BJ (cell line): ENCODE measurements around the gene KLF7. TPM values are rescaled to one million over a fixed set of nuclear protein-coding genes. Genes with fewer than 3 reads are reported as not detected.

Source experiments
- CTCF ChIA-PET: fragments of 350-600 bp; formaldehyde crosslinking; extraction: SDS; loops from one replicate; lab custom pipeline; 2021; ENCODE audit warnings: antibody characterized with exemption, inconsistent platforms; lab: Yijun Ruan, JAX
- POLR2A ChIA-PET: fragments of 300-600 bp; sonication (Branson Sonifier 250); formaldehyde crosslinking; extraction: SDS; loops from one replicate; lab custom pipeline; 2021; ENCODE audit warnings: antibody characterized with exemption; lab: Charles Lee
- DNase-seq: peaks from one replicate; pipeline ENCODE4 v3.0.0-alpha.2; 2011; ENCODE audit warnings: low read depth
- H3K27me3 ChIP-seq: 2 replicates; pipeline ENCODE4 v1.6.0; 2011; ENCODE audit warnings: low read length; ENCODE audit not compliant: control insufficient read depth, insufficient read depth
- H3K36me3 ChIP-seq: 2 replicates; pipeline ENCODE4 v1.5.1; 2011; ENCODE audit warnings: low read length; ENCODE audit not compliant: control insufficient read depth, insufficient read depth
- H3K4me3 ChIP-seq: 2 replicates; pipeline ENCODE4 v1.5.1; 2011; ENCODE audit warnings: low read depth, mild to moderate bottlenecking, control low read depth, low read length
- polyA plus RNA-seq: library from polyadenylated mRNA; depleted of rRNA; stranded (reverse); fragments of >200 nt; gene quantifications from 2 replicates; pipeline ENCODE4 v1.2.3, GENCODE V29; 2011
- TF ChIP-seq, protein P1 (sequence below): IDR thresholded peaks from 2 replicates; pipeline ENCODE4 v1.5.1; 2011; ENCODE audit warnings: low read depth, mild to moderate bottlenecking, control low read depth, inconsistent platforms, low read length, moderate library complexity; ENCODE audit not compliant: insufficient read depth

KLF7 gene
- polyA plus RNA-seq, 1 experiment = 41.9 TPM

DNA sequence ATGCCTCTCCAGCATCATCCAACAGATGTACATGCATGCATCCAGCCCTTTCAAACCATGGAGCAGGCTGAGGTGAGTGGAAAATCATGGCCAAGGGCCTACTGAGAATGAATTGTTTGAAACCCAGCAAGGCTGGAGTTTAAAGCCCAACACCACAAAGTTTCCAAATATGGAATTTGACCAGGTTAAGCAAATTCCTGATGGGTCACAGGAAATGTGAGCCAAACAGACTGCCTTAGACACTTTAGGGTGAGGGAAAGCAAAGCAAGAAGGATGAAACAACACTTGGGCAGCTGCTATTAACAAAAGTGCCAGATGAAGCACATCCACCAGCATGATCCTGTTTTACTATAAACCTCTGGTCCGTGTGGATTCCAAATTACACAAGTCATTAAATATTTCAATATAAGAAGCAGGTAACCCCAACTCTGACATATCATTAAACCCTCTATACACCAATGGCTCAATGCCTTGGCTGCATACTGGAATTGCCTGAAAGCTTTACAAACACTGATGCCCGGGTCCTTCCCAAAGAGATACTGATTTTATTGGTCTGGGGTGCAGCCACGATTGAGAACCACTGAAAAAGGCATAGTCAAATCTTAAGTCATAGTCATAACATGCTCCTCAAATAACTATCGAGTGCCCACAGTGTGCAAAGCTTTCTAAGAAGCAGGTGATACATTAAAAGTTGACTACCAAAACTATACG is 9.1 kb downstream of the KLF7 start:
- CTCF ChIA-PET = interaction anchor here (1.1 kb wide), 2 partner anchors 102 to 175 kb away, joined by 3 read pairs; no protein-coding TSS in a partner anchor
- DNase-seq = no peak
- POLR2A ChIA-PET = interaction anchor here (0.6 to 1.4 kb wide), 2 partner anchors 10 to 162 kb away, joined by 6 to 8 read pairs; partner anchors contain the start of gene KLF7
- H3K4me3 ChIP-seq = no peak overlapping the region
- no peaks in the 10 kb centered on the region for H3K27me3 ChIP-seq
- TF ChIP-seq, protein P1, sequence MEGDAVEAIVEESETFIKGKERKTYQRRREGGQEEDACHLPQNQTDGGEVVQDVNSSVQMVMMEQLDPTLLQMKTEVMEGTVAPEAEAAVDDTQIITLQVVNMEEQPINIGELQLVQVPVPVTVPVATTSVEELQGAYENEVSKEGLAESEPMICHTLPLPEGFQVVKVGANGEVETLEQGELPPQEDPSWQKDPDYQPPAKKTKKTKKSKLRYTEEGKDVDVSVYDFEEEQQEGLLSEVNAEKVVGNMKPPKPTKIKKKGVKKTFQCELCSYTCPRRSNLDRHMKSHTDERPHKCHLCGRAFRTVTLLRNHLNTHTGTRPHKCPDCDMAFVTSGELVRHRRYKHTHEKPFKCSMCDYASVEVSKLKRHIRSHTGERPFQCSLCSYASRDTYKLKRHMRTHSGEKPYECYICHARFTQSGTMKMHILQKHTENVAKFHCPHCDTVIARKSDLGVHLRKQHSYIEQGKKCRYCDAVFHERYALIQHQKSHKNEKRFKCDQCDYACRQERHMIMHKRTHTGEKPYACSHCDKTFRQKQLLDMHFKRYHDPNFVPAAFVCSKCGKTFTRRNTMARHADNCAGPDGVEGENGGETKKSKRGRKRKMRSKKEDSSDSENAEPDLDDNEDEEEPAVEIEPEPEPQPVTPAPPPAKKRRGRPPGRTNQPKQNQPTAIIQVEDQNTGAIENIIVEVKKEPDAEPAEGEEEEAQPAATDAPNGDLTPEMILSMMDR = no peak
- no peaks in the 10 kb centered on the region for H3K36me3 ChIP-seq

DNA sequence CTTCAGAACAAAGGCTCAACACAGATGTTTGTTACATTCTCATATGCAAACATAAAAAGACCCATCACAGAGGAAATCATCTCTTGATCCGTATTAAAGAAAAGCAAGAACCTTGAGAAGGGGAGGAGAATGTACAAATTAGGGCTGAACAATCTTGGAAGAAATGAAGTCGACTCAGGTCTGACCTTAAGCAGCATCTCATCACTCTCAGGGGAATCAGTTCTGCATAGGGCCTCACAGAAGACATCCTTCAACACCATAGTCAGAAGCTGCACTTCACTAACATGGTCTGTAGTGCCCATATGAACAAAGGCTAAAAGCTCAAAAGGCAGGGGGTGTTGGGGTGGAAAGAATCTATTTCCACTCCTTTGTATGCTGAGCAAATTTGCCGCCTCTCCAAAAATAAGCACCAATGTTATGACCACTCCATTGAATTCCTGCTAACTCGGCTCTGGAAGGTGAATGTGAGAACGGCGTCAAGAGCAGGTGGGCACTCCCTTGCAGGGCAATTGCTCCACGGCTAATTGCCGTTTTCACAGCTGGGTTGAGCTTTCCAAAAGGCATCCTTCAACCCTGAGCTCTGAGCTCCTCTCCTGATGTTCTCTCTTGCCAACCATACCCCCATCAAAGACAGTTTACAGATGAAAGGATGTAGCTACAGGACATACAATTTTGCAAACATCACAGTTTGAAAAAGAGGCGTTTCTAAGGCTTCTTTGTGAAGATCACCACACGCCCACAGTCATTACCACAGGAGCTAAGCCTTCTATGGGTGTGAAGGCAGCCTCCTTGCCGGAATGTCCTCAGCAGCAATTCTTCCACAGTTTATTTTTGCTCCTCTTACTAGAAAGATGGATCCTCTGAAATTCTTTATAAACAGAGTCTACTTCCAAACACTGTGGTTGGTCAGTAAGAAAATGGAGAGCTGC is 10.0 kb downstream of the KLF7 start:
- CTCF ChIA-PET = interaction anchor here (0.5 to 3.0 kb wide), 6 partner anchors 33 to 318 kb away, joined by 3 to 11 read pairs (median 3); no protein-coding TSS in a partner anchor
- TF ChIP-seq, protein P1 = no peak
- POLR2A ChIA-PET = interaction anchor here (1.4 kb wide), 1 partner anchor 10 kb away, joined by 8 read pairs; the partner anchor contains the start of gene KLF7

DNA sequence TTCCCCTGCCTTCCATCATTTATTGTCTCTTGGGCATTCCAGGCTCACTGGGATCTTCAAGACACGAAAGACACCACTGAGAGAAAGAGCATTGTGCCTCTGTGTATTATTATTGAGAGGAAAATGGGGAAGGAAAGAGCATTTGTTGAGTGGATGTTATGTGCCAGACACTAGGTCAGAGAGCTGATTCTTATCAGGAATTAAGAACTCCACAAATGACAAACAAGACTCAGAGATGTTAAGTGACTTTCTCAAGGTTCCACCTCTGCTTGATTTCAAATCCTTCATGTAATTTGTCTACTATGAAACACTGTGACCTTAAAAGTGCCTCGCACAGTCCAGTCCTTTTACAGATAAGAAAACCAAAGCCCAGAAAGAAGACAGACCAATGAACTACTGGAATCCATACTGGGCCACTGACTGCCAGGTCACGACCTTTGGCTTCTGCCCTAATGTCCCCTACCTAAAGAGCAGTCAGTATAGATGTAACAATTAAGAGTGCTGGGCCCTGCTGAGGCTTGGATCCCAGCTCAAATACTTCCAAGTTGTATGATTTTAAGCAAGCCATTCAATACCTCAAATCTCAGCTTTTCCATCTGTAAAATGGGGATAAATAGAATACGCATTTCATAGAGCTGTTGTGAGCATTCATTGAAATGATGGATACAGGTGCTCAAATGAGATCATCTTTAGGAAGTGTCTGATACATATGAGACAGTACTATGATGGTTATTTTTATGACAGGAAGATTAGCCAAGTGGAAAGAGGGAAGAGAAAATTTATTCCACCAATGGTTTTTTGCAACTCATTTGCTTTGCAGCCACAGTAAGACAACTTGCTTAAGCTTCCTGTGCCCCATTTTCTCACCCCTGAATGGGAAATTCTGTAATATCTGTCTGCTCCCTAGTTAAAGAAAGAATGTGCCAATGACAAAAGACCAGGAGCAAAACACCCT is 10.9 kb downstream of the KLF7 start:
- CTCF ChIA-PET = interaction anchor here (0.9 to 3.0 kb wide), 4 partner anchors 34 to 319 kb away, joined by 3 to 11 read pairs (median 3); no protein-coding TSS in a partner anchor
- Histone ChIP-seq H3K36me3 (no peaks in the 10 kb centered on the region), H3K4me3 (no peak overlapping the region), H3K27me3 (no peaks in the 10 kb centered on the region)
- DNase-seq = no peak
- TF ChIP-seq, protein P1 = no peak
- POLR2A ChIA-PET = no interaction called here

More for the DNA sequence above, 10.0 kb downstream of the KLF7 start:
- no peak overlapping the region for H3K4me3 ChIP-seq
- no peaks in the 10 kb centered on the region for H3K27me3 ChIP-seq
- no peak for DNase-seq
- no peaks in the 10 kb centered on the region for H3K36me3 ChIP-seq

DNA sequence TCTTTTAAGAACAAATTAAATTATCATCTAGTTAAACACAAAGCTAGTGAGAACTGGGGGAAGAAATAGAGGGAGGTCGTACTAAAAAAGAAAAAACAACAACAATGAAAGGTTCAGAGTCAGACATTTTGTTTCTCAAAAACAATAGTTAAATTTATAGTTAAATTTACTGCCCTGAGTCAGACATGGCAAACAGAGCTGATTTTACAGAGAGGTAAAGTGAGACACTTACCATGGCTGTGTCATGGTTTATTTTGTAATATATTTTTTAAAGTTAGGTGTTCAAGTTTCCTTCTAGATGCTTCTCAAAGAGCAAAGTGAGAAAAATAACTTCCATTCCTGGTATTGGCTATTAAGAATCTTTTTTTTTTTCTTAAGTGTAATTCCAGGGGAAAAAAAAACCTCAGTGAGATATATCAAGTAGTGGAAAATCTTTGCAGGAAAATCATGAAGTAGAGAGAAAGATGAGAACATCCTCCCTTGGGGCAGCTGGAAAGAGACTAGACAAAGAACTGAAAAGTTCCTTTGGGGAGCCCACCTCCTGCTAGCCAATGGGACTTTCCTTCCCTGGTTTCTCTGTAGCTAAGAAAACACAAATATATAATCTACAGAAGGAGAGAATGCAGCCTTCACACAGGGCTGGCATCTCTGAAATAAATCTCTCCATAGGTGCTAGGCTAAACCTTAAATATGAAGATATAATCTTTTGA is 12.3 kb downstream of the KLF7 start:
- H3K36me3 ChIP-seq = no peaks in the 10 kb centered on the region
- no peak for DNase-seq
- no peak overlapping the region for H3K4me3 ChIP-seq
- H3K27me3 ChIP-seq = no peaks in the 10 kb centered on the region
- CTCF ChIA-PET = interaction anchor here (0.8 to 3.0 kb wide), 3 partner anchors 9 to 320 kb away, joined by 3 to 11 read pairs (median 4); no protein-coding TSS in a partner anchor
- TF ChIP-seq, protein P1 = no peak
- POLR2A ChIA-PET = interaction anchor here (0.7 kb wide), 1 partner anchor 388 kb away, joined by 3 read pairs; no protein-coding TSS in a partner anchor
